ENCODE results near the gene AMMECR1L.
"Not testable (repeated sequence)": the region's sequence is repeated elsewhere in the genome, so short reads cannot be mapped to it uniquely, and the experiment has no call there.

The AMMECR1L gene

GRCh38 chr2:127885780-127886592 is at the start of gene AMMECR1L:
AMMECR1L (minus strand) TSS chr2:127885956; CDS start chr2:127874234, 11,722 bp downstream.
- DNase-seq: not testable (repeated sequence)

GRCh38 chr2:127935337-127935736 is 49.6 kb upstream of the AMMECR1L start:
- no peak for DNase-seq

- DNase-seq: no peak
These were observed 46.6 kb upstream of the AMMECR1L start for GRCh38 chr2:127932199-127932876.

GRCh38 chr2:127929449-127929848 is 43.7 kb upstream of the AMMECR1L start:
- no peak for DNase-seq

GRCh38 chr2:127927384-127927783 is 41.6 kb upstream of the AMMECR1L start:
- DNase-seq: no peak

GRCh38 chr2:127917916-127918315 is 32.2 kb upstream of the AMMECR1L start:
- DNase-seq: no peak

- no peak for DNase-seq
These were observed 28.2 kb upstream of the AMMECR1L start for GRCh38 chr2:127913808-127914457.

- DNase-seq: no peak
These were observed 26.0 kb upstream of the AMMECR1L start for GRCh38 chr2:127911737-127912136.

GRCh38 chr2:127910415-127910814 is 24.7 kb upstream of the AMMECR1L start:
- DNase-seq: no peak

GRCh38 chr2:127909019-127909418 is 23.3 kb upstream of the AMMECR1L start:
- no peak for DNase-seq

- not testable (repeated sequence) for DNase-seq
These were observed 22.1 kb upstream of the AMMECR1L start for GRCh38 chr2:127907733-127908400.

- no peak for DNase-seq
These were observed 20.6 kb upstream of the AMMECR1L start for GRCh38 chr2:127906206-127906926.

- DNase-seq: no peak
These were observed 15.7 kb upstream of the AMMECR1L start for GRCh38 chr2:127901339-127902056.

GRCh38 chr2:127897531-127898211 is 11.9 kb upstream of the AMMECR1L start:
- DNase-seq: no peak

GRCh38 chr2:127893494-127893893 is 7.7 kb upstream of the AMMECR1L start:
- no peak for DNase-seq

- DNase-seq: no peak
These were observed 7.3 kb upstream of the AMMECR1L start for GRCh38 chr2:127893033-127893432.

- DNase-seq: no peak
These were observed 6.1 kb upstream of the AMMECR1L start for GRCh38 chr2:127891811-127892210.

- not testable (repeated sequence) for DNase-seq
These were observed 5.0 kb upstream of the AMMECR1L start for GRCh38 chr2:127890756-127891155.

- no peak for DNase-seq
These were observed 3.0 kb upstream of the AMMECR1L start for GRCh38 chr2:127888772-127889171.

- DNase-seq: no peak
These were observed 2.0 kb upstream of the AMMECR1L start for GRCh38 chr2:127887776-127888130.

- DNase-seq: no peak
These were observed 1.5 kb upstream of the AMMECR1L start for GRCh38 chr2:127887082-127887775.
